Muscle of leg (tissue), 11 donors: ENCODE results near the gene ZNF443. TPM values are rescaled to one million over a fixed set of nuclear protein-coding genes. Genes with fewer than 3 reads are reported as not detected.
"Not testable (repeated sequence)": the region's sequence is repeated elsewhere in the genome, so short reads cannot be mapped to it uniquely, and the experiment has no call there.

Experiments
- DNase-seq: peaks from one replicate; pipeline ENCODE4 v3.0.0; 2013
- H3K27ac ChIP-seq: one replicate; pipeline ENCODE4 v1.5.1; 2013; ENCODE audit warnings: mild to moderate bottlenecking, low read length, control low read depth
- H3K27me3 ChIP-seq: one replicate; pipeline ENCODE4 v1.6.1; 2013; ENCODE audit warnings: low read length; ENCODE audit not compliant: control insufficient read depth, insufficient read depth
- H3K36me3 ChIP-seq: one replicate; pipeline ENCODE4 v1.6.1; 2013; ENCODE audit warnings: low read length; ENCODE audit not compliant: control insufficient read depth, insufficient read depth
- H3K4me1 ChIP-seq: one replicate; pipeline ENCODE4 v1.6.1; 2013; ENCODE audit warnings: low read length; ENCODE audit not compliant: control insufficient read depth, insufficient read depth
- H3K4me3 ChIP-seq: one replicate; pipeline ENCODE4 v1.5.1; 2013; ENCODE audit warnings: low read length, control low read depth
- H3K9me3 ChIP-seq: replicated peaks from 2 replicates; pipeline ENCODE4 v1.6.1; 2013; ENCODE audit warnings: low read depth, low read length; ENCODE audit not compliant: control insufficient read depth
- WGBS: methylation state at CpG from one replicate; pipeline ENCODE4 v1.1.5; 2013; ENCODE audit warnings: missing lambda C conversion rate; ENCODE audit not compliant: insufficient coverage; 5-methylcytosine and 5-hydroxymethylcytosine counted together
- polyA plus RNA-seq, 8 donors: library from polyadenylated mRNA; unstranded; fragments of 120-200 nt; gene quantifications; one replicate each; pipeline versions ENCODE4 v1.2.1 to v1.2.3, GENCODE V29; 2013; ENCODE audit warnings: inconsistent platforms in 1 of 8, low replicate concordance in 1 of 8; ENCODE audit not compliant: insufficient read length in 8 of 8, insufficient read depth in 1 of 8
- total RNA-seq: library from RNA; stranded (reverse); fragments of 120-200 nt; gene quantifications from one replicate; pipeline ENCODE4 v1.2.4, GENCODE V29; 2013

The ZNF443 gene
- total and polyA plus RNA-seq, 9 donors = 2.5 to 5.4 (median 3.3) TPM

DNA sequence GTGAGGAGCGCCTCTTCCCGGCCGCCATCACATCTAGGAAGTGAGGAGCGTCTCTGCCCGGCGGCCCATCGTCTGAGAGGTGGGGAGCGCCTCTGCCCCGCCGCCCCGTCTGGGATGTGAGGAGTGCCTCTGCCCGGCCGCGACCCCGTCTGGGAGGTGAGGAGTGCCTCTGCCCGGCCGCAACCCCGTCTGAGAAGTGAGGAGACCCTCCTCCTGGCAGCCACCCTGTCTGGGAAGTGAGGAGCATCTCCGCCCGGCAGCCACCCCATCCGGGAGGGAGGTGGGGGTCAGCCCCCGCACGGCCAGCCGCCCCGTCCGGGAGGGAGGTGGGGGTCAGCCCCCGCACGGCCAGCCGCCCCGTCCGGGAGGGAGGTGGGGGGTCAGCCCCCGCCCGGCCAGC lies 26.8 kb upstream of the ZNF443 start:
- WGBS = 93% methylated on average over 12 of the region's 33 CpGs
- DNase-seq, H3K27ac ChIP-seq, H3K27me3 ChIP-seq, H3K4me3 ChIP-seq, H3K4me1 ChIP-seq: not testable (repeated sequence)
- Histone ChIP-seq H3K36me3 (peaks cover 10% of the 10 kb centered on the region), H3K9me3 (peaks cover 65% of the 10 kb centered on the region)

GRCh38 chr19:12465211-12465610 lies 24.4 kb upstream of the ZNF443 start:
- Histone ChIP-seq H3K4me3 (no peak overlapping the region), H3K27ac (no peak overlapping the region), H3K27me3 (no peaks in the 10 kb centered on the region), H3K4me1 (no peaks in the 10 kb centered on the region), H3K36me3 (peaks cover 10% of the 10 kb centered on the region), H3K9me3 (peaks cover 50% of the 10 kb centered on the region)
- WGBS = no CpG with 5 or more reads among the region's 5 CpGs
- no peak for DNase-seq

DNA sequence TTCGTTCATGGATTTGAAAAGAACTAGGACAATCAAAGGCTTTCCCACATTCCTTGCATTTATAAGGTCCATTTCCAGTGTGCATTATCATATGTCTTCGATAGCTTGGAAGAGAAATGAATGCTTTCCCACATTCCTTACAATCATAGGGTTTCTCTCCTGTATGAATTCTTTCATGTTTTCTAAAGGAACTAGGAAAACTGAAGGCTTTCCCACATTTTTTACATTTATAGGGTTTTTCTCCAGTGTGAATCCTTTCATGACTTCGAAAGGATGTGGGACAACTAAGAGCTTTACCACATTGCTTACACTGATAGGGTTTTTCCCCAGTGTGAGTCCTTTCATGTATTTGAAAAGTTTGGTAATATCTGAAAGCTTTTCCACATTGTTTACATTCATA lies 23.9 kb upstream of the ZNF443 start:
- H3K27ac ChIP-seq = no peak overlapping the region
- DNase-seq = no peak
- H3K36me3 ChIP-seq = peaks cover 10% of the 10 kb centered on the region
- WGBS = no CpG with 5 or more reads among the region's 3 CpGs
- H3K4me1 ChIP-seq = no peaks in the 10 kb centered on the region
- no peaks in the 10 kb centered on the region for H3K27me3 ChIP-seq
- peaks cover 46% of the 10 kb centered on the region for H3K9me3 ChIP-seq
- no peak overlapping the region for H3K4me3 ChIP-seq

DNA sequence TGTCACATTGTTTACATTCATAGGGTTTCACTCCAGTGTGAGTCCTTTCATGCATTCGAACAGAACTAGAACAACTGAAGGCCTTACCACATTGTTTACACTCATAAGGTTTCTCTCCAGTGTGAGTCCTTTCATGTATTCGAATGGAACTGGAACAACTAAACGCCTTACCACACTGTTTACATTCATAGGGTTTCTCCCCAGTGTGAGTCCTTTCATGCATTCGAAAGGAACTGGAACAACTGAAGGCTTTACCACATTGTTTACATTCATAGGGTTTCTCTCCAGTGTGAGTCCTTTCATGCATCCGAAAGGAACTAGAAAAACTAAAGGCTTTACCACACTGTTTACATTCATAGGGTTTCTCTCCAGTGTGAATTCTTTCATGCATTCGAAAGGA lies 23.3 kb upstream of the ZNF443 start:
- not testable (repeated sequence) for H3K27ac ChIP-seq, H3K4me3 ChIP-seq, H3K27me3 ChIP-seq, DNase-seq, H3K4me1 ChIP-seq
- WGBS = 100% methylated on average over 4 of the region's 6 CpGs
- peaks cover 42% of the 10 kb centered on the region for H3K9me3 ChIP-seq
- peaks cover 10% of the 10 kb centered on the region for H3K36me3 ChIP-seq

GRCh38 chr19:12453495-12453894 lies 12.7 kb upstream of the ZNF443 start:
- Histone ChIP-seq H3K27ac (no peak overlapping the region), H3K4me3 (no peak overlapping the region), H3K36me3 (no peaks in the 10 kb centered on the region), H3K27me3 (no peaks in the 10 kb centered on the region), H3K4me1 (no peaks in the 10 kb centered on the region), H3K9me3 (peaks cover 42% of the 10 kb centered on the region)
- DNase-seq = no peak
- WGBS = 67% methylated on average over 1 of the region's 6 CpGs

DNA sequence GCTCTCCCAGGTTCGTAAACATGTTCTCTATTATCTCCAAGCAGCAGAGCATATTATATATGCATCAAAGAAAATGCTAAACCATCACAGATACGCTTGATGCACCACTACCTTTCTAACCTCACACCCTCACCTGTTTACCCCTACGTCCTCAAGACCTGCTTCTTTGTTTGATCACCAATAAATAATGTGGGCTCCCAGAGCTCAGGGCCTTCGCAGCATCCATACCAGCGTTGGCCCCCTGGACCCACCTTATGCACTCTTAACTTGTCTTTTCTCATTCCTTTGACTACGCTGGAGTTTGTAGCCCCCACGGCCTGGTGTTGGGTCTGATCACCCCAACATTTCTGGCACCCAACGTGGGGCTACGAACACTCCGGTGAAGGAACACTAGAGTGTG lies 10.0 kb upstream of the ZNF443 start:
- Histone ChIP-seq H3K27ac (no peak overlapping the region), H3K4me3 (no peak overlapping the region), H3K9me3 (peaks cover 50% of the 10 kb centered on the region), H3K4me1 (no peaks in the 10 kb centered on the region), H3K36me3 (no peaks in the 10 kb centered on the region), H3K27me3 (no peaks in the 10 kb centered on the region)
- 97% methylated on average over 7 of the region's 10 CpGs for WGBS
- no peak for DNase-seq

- Histone ChIP-seq H3K9me3 (peaks cover 49% of the 10 kb centered on the region), H3K4me3 (no peak overlapping the region), H3K36me3 (no peaks in the 10 kb centered on the region), H3K4me1 (no peaks in the 10 kb centered on the region), H3K27me3 (no peaks in the 10 kb centered on the region), H3K27ac (no peak overlapping the region)
- DNase-seq = no peak
- 30% methylated on average over 1 of the region's 2 CpGs for WGBS
These were observed 8.0 kb upstream of the ZNF443 start for GRCh38 chr19:12448808-12449207.

DNA sequence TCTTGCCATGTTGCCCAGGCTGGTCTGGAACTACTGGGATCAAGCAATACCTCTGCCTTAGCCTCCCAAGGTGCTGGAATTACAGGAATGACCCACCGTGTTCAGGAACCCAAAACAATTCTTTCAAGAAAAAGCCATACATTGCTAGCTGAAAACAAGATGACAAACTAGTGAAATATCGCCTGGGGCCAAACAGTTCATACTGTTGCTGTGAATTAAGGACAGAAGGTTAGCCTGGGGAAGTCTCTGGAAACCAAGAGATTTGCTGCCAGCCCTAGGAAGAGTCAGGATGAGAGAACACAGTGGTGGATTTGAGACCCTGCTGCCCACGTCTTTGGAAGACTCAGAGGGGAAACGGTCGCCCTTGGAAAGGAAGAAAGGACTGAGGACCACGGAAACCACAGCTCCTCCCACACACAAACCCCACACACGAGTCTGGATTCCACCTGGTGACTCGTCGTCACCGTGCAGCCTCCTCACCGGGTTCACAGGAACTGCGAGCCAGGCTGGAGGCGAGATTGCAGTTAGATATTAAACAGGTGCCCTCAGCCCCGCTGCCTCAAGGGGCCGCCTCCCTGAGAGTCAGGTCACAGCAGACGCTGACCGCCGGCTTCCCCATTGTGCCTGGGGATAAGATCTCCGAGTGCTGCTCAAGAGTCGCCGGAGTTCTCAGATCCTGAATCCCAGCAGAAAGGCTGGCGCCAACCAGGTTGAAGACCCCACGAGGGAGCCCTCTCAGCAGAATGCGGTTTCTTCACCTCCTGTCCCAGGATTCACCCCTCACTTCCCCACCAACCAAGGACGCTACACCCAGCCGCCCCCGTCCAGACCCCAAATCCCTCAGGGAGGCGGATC lies 908 bp downstream of the ZNF443 start:
- 1% methylated on average over 15 of the region's 28 CpGs for WGBS
- H3K4me1 ChIP-seq, H3K27me3 ChIP-seq, H3K36me3 ChIP-seq, H3K9me3 ChIP-seq: not testable (repeated sequence)
- Histone ChIP-seq H3K4me3 (peak overlapping the region; percentile 78), H3K27ac (peak overlapping the region; percentile 78)
- DNase-seq = peak; percentile 6

- not testable (repeated sequence) for DNase-seq, H3K36me3 ChIP-seq
These were observed 10.0 kb downstream of the ZNF443 start for GRCh38 chr19:12430726-12431299.

DNA sequence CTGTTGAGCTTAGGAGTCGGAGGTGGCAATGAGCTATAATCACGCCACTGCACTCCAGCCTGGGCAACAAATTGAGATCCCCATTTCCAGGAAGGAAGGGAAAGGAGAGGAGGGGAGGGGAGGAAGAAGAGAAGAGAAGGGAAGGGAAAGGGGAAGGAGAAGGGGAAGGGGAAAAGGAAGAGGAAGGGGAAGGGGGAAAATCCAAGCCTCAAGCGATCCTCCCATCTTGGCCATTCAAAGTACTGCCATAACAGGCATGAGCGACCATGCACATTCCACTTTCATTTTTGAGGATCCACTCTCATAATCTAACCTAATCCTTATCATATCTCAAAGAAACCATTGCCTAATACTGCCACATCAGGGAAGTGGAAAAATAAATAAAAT lies 14.9 kb downstream of the ZNF443 start:
- Histone ChIP-seq H3K4me1 (no peaks in the 10 kb centered on the region), H3K27me3 (no peaks in the 10 kb centered on the region), H3K9me3 (peaks cover 7% of the 10 kb centered on the region), H3K36me3 (peaks cover 5% of the 10 kb centered on the region), H3K27ac (no peak overlapping the region), H3K4me3 (no peak overlapping the region)
- no peak for DNase-seq
- WGBS = no CpG with 5 or more reads among the region's 4 CpGs

More at GRCh38 chr19:12430726-12431299, 10.0 kb downstream of the ZNF443 start:
- not testable (repeated sequence) for H3K4me1 ChIP-seq, H3K27ac ChIP-seq, H3K27me3 ChIP-seq, H3K4me3 ChIP-seq, H3K9me3 ChIP-seq
- 100% methylated on average over 2 of the region's 6 CpGs for WGBS
